ENCODE results near the gene OPRL1.
"Not testable (repeated sequence)": the region's sequence is repeated elsewhere in the genome, so short reads cannot be mapped to it uniquely, and the experiment has no call there.

Gene OPRL1

DNA sequence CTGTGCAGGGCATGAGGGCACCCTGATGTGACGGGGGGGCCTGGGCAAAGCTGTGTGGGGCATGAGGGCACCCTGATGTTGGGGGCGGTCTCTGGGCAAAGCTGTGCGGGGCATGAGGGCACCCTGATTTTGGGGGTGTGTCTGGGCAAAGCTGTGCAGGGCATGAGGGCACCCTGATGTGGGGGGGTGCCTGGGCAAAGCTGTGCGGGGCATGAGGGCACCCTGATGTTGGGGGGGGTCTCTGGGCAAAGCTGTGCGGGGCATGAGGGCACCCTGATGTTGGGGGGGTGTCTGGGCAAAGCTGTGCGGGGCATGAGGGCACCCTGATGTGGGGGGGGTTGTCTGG, 37.5 kb downstream of the OPRL1 start:
- not testable (repeated sequence) for DNase-seq (ENCODE audit: low read depth)

DNA sequence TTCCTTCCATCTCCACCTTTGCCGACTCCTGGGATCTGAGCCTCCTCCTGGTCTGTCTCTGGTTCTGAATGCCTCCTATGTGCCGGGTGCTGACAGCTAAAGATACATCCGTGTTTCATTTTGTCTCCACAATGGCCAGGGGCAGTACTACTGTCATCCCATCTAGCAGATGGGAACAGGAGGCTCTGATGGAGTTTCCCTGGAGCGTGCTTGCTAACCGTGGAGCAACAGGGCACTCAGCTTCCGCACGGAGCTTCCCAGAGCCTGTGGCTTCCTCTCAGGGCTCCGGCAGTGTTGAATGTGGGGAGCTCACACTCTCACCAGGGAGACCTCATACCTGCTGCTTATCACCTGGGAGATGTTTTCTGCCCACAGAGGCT, 39.4 kb downstream of the OPRL1 start:
- DNase-seq (ENCODE audit: low read depth), result no peak

DNA sequence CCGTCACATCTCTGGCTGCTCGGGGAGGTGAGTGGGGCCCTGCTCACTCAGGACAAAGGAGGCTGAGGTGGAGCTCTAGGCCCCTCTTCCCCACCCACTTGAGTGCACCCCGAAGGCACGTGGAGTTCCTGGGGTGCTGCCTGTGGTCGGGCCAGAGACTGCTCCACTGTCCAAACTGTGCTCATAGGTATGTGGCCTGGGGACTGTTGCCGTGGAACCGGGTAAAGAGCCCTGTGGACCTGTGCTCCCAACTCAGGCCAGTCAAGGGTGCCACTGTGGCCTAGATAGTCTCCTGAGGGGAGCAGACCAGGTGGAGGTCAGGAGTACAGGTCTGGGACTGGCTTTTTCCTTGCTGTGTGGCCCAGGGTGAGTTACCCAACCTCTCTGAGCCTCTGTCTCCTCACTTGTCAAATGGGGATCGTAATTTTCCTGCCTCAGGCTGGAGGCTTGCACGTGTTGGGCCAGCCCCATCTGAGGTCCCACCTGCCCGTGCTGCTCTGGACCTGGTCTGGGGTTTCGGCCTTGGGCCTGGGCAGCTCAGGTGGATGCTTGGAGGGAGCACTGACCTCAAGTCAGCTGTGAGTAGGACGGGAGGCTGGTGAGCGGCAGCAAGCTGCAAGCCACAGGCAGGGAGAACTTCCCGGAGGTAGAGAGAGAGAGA, 39.9 kb downstream of the OPRL1 start:
- DNase-seq (ENCODE audit: low read depth), result no peak

DNA sequence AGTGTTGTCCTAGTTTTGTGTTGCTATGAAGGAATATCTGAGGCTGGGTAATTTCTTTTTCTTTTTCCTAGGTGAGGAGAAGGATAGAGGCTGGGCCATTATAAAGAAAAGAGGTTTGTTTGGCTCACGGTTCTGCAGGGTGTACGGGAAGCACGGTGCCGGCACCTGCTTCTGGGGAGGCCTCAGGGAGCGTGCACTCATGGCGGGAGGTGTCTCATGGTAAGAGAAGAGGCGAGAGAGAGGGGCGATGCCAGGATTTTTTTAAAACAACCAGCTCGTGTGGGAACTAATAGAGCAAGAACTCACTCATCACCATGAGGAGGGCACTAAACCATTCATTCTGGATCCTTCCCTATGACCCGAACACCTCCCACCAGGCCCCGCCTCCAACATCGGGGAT, 41.7 kb downstream of the OPRL1 start:
- DNase-seq (ENCODE audit: low read depth), result no peak

DNA sequence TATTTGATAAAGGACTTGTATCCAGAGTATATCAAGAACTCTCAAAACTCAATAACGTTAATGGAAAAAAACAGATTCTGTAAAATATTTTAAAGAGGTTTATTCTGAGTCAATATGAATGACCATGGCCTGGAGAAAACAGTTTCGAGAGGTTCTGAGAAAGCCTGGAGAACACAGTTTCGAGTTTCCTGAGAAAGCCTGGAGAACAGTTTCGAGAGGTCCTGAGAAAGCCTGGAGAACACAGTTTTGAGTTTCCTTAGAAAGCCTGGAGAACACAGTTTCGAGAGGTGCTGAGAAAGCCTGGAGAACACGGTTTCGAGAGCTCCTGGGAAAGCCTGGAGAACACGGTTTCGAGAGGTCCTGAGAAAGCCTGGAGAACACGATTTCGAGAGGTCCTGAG, 43.0 kb downstream of the OPRL1 start:
- not testable (repeated sequence) for DNase-seq (ENCODE audit: low read depth)

DNA sequence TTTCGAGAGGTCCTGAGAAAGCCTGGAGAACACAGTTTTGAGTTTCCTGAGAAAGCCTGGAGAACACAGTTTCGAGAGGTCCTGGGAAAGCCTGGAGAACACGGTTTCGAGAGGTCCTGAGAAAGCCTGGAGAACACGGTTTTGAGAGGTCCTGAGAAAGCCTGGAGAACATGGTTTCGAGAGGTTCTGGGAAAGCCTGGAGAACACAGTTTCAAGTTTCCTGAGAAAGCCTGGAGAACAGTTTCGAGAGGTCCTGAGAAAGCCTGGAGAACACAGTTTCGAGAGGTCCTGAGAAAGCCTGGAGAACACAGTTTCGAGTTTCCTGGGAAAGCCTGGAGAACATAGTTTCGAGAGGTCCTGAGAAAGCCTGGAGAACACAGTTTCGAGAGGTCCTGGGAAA, 43.6 kb downstream of the OPRL1 start:
- not testable (repeated sequence) for DNase-seq (ENCODE audit: low read depth)

DNA sequence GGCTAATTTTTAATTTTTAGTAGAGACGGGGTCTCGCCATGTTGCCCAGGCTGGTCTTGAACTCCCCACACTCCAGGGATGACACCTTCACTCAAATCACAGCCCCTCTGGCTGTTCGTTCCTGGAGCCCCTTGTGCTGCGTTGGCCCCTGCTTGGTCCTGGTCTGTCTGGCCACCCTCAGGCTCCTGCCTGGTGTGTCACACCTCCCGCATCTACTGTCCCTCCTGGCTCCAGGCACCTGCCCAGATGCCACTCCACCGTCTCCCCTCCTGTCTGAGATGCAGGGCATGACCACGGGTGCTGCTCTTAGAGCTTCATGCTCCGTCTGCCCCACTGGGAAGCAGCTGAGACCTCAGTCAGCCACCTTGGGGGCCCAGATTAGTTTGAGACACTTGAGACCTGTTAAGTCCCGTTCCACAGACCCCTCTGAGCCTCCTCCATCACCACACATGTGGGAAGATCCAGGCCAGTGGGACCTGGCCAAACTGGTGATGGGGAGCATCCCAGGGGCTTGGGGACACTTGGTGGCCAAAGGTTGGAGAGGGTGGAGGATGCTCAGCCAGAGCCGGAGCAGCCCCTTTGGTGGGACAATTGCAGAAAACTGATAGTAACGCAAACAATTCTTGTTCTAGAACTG, 49.4 kb downstream of the OPRL1 start:
- DNase-seq (ENCODE audit: low read depth), result no peak

DNA sequence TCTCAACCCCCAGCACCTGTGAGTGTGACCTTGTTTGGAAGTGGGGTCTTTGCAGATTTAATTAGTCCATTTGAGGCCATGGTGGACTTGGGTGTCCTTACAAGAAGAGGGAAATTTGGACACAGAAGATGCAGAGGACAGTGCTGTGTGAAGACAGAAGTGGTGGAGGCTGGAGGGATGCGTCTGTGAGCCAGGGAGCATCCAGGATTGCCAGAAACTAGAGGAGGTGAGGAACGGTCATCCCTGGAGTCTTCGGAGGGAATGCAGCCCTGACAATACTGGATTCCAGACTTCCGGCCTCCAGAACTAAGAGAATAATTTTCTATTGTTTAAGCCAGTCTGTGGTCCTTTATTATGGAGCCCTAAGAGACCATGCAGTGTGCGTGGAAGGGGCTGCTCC, 50.4 kb downstream of the OPRL1 start:
- DNase-seq (ENCODE audit: low read depth), result no peak

DNA sequence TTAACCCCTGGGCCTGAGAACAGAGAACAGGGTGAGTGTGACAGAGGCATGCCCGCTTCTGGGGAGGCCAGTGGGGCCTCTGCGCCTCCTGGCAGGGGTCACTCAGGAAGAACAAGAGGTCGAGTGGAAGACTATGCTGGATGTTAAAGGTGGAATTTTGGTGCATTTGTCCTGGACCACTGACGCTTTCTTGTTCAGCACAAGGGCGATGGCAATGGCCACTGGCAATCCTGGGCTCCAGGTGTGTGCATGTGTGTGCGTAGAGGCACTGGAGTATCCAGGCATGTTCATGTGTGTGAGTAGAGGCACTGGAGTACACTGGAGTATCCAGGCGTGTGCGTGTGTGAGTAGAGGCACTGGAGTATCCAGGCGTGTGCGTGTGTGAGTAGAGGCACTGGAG, 51.0 kb downstream of the OPRL1 start:
- DNase-seq (ENCODE audit: low read depth), result no peak

DNA sequence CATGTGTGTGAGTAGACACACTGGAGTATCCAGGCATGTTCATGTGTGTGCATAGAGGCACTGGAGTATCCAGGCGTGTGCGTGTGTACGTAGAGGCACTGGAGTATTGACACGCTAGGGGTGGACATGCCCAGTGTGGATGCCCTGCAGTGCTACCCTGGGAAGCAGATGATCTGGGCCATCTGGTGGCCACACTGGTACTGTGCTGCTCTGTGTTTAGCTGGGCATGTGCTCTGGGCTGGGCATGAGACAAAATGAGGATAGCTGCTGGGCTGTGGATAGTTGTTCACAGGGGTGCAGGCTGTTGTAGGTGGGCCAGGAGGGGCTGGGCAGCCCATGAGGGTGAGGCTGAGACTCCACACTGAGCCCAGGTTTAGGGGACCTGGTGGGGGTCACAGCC, 51.5 kb downstream of the OPRL1 start:
- no peak for DNase-seq (ENCODE audit: low read depth)

DNA sequence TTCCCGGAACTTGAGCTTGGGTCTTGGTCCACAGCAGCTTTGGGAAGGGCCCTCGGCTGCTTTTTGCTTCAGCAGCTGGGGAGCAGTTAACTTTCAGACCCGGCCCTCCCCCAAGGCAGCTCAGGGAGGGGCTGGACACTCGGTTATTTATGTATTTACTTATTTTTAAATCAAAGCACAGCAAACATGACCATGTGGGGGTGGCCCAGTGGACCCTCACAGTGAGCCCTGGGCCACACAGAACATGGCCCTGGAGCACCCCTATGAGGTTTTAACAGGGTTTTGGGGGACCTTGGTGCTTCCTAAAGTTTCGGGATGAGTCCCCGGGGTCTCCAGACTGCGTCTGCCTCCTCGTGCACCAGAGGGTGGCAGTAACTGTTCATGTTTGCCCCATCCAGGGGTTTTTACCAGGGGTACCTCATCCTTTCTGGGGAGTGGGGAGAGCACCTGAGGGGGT, 54.1 kb downstream of the OPRL1 start:
- no peak for DNase-seq (ENCODE audit: low read depth)

DNA sequence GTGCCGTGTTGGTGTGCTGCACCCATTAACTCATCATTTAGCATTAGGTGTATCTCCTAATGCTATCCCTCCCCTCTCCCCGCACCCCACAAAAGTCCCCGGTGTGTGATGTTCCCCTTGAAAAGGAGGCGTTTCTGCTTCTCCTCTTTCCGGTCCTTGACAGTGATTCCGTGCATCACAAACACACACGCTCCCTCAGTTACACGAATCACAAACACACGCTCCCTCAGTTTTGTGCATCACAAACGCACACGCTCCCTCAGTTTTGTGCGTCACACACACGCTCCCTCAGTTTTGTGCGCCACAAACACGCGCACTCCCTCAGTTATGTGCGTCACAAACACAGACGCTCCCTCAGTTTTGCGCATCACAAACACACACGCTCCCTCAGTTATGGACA, 54.9 kb downstream of the OPRL1 start:
- DNase-seq (ENCODE audit: low read depth), result not testable (repeated sequence)

DNA sequence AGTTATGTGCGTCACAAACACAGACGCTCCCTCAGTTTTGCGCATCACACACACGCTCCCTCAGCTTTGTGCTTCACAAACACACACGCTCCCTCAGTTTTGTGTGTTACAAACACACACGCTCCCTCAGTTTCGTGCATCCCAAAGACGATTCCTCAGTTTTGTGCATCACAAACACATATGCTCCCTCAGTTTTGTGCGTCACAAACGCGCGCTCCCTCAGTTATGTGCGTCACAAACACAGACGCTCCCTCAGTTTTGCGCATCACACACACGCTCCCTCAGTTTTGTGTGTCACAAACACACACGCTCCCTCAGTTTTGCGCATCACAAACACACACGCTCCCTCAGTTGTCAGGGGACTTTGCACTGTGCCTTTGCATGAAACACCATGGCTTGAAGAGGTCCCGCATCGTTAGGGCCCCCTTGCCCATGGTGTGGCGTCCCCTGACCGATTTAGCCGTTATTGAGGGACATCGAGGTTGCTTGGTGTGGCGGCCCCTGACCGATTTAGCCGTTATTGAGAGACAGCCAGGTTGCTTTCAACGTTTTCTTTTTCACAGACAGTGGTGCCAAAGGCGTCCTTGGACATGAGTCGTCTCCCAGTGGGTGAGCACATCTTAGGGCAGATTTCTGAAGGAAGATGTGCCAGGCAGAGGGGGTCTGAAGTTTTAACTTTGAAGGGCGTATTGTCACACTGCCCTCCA, 56.3 kb downstream of the OPRL1 start:
- no peak for DNase-seq (ENCODE audit: low read depth)

DNA sequence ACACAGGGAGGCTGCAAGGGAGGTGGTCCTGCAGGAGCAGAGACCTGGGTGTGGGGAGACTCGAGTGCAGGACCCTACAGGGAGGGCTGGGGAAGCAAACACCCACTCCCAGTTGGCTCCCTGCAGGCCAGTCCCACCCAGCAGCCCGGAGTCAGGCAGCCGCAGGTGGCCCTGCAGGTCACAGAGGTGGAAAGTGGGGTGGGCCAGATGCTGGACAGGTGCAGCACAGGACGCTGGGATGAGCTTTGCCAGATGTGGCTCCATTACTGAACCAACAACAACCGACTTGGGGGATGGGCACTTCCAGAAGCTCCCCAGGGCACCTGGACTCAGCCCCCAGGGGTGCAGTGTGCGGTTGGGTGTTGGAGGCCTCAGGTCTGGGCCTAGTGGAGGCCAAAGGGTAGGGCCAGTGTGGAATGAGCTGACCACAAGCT, 57.7 kb downstream of the OPRL1 start:
- DNase-seq (ENCODE audit: low read depth), result no peak

DNA sequence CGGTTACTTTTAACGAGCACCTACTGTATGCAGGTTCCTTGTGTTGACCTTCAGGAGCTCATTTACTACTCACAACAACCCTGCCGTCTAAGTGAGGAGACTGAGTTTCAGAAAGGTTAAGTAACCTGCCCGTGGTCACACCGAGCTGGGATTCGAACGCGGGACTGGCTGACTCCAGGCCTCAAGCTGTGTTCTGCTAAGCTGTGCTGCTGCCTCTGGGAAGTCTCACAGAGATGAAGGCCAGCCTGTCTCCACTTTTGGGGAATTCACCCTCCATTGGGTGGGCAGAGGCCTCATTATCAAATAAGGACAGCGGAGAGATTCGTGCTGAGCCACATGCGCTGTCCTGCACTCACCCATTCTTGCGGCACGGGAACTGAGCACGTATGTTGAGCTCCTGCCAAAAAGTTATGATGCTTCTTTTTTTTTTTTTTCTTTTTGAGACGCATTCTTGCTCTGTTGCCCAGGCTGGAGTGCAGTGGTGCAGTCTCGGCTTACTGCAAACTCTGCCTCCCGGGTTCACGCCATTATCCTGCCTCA, 58.5 kb downstream of the OPRL1 start:
- DNase-seq (ENCODE audit: low read depth), result no peak

DNA sequence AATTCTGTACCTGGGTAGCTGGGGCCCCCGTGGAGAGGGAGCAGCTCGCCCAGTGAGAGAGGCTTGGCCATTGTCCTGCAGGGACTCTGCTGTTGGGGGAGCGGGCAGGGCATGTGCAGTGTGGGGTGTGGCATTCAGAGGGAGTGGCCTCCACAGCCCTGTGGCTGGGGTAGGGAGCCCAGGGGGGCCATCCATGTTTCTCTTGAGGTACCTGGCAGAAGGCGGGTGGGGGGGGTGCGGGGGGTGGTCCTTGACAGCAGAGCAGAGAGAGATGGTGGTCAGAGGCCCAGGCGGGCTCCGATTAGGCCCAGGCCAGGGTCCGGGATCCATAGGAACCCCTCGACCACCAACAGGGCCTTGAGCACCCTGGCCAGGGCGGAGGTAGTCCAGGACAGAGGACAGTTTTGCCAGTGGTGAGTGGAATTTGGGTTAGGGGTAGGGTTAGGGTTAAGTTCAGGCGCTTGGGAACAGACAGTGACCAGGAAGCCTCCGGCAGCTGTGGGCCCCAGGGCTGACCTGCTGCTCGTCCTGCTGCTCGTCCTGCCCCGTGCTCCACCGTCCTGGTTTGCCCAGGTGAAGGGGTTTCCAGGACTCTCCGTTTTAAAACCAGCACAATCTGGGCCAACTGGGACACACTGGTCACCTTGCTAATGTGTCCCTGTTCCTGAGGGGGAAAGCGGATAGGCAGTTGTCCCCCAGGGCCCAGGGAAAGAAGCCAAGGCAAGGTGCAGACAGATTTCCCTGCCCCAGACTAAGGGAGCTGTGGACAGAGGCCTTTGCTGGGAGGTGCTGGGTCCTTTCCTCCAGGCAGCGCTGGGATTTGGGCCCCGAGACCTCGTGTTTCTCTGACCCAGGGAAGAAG, 59.5 kb downstream of the OPRL1 start:
- no peak for DNase-seq (ENCODE audit: low read depth)

DNA sequence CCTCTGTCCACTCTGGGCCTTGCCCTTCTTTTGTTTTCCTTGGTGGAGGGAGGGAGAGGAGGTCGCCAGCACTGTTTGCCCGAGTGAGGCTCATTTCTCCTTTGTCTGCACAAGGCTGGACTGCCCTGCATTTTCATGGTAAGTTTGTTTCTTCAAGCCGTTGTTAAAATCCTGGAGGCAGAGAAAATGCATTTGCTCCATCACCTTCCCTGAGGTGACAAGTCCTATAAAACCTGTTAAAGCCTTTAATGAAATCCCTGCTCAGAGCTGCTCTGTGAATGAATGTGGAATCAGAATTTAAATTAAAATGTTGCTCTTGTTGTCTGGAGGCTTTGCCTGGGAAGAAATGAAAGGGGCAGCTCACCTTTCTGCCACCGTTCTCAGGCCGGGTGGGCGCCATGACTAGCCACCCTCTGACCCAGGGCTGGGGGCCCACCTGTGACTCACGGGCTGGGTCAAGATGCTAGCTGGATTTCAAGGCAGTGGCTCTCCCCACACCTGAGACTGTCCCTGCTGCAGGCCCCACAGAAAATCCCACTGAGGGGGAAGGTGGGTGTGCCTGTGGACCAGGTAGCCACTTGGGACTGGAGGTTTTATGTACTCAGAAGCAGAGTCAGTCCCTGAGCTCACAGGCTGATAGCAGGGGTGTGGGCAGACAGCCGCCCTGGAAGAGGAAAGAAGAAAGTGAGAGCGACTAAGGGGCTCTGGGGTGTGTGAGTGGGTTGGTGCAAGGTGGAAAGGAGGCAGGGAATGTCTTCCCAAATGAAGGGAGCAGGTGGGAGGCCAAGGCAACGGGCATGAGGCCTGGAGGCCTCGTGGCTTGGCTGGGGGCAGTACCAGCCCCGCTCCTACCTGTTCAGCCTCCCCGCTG, 60.4 kb downstream of the OPRL1 start:
- DNase-seq (ENCODE audit: low read depth), result no peak

DNA sequence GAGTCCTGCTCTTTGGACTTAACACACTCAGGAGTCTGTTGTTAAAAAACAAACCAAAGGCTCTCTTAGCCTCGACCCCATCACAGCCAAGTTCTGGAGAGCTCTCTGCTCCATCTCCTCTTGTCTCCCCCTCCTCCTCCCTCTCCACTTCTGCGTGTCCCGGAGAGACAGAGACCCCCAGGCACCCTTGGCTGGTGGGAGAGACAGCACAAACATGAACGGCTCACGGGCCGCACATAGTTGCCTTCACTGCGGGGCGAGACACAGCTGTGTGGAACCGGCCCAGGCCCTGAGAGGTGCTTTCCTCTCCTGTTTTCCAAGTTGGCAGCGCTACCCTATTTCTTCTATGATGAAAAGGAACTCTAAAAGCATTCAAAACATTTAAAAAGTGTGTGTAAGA, 61.1 kb downstream of the OPRL1 start:
- DNase-seq (ENCODE audit: low read depth), result no peak

DNA sequence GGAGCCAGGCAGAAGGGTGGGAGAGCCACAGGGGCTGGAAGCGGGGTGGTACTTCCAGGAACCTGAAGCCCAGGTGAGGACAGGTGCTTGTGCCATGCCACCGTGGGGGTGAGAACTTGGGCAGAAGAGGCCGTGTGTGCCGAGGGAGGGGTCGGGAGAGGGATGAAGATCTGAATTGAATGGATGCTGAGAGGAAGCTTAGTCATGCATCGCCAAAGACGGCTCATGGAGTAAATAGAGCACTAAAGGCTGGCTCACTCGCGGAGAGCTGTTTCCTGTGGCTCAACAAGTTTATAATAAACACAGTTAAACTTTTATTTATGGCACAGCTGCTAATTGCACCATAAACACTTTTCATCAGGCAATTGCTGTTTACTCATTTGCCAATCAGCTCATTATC, 62.7 kb downstream of the OPRL1 start:
- DNase-seq (ENCODE audit: low read depth), result no peak

DNA sequence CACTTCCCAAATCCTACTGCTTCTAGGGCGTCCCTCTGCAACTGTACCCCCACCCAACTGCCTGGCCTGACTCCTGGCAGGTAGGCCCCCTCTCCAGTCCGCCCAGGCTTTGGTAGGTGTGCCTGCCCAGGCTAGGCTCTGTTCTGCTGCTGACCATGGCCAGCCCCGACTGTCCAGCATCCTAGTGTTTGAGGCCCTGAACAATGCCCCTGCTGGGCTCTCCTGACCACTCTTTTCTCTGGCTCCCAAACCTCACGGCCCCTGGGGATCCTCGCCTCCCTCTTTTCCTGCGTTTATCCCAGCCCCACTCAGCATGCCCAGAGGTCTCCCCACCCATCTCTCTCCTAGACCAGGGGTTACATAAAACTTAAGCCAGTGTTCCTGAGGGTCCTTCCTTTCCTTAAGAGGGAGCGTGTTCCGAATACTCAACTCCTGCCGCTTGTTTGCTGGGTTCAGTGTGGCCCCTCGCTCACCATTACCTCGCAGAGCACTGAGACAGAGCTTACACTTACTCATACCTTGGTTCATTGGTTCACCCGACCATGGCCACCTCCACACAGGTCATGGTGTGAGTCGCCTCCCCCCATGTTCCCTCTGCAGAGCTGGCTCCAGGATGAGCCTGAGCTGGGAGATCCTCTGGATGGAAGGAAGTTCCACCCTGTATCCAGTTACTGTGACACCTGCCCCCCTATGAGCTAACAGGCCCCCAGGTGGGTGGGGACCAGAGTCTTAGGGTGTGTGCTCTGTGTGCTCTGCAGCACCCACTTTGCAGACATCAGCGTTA, 63.3 kb downstream of the OPRL1 start:
- no peak for DNase-seq (ENCODE audit: low read depth)
